K562 (cell line): ENCODE results near the gene ALS2CL. TPM values are rescaled to one million over a fixed set of nuclear protein-coding genes. Genes with fewer than 3 reads are reported as not detected.

Experiments
- BCOR ChIP-seq: fragments of 450-650 bp; IDR thresholded peaks from 2 replicates; pipeline ENCODE4 v1.6.1; 2016
- EP400 ChIP-seq: fragments of 450-650 bp; IDR thresholded peaks from 2 replicates; pipeline ENCODE4 v1.6.1; 2017; ENCODE audit warnings: antibody characterized with exemption, mild to moderate bottlenecking, moderate library complexity
- FOXJ2 ChIP-seq: fragments of 200-800 bp; sonication (Bioruptor generic); IDR thresholded peaks from 2 replicates; pipeline ENCODE4 v1.6.1; 2016; ENCODE audit warnings: missing genetic modification characterization, missing compliant biosample characterization
- FOXJ3 ChIP-seq: sonication (generic); formaldehyde crosslinking; IDR thresholded peaks from 2 replicates; pipeline ENCODE4 v1.4.0; 2020; ENCODE audit warnings: mild to moderate bottlenecking, missing genetic modification reagents
- GTF3C2 ChIP-seq: IDR thresholded peaks from 3 replicates; pipeline ENCODE4 v1.6.1; 2011; ENCODE audit warnings: borderline replicate concordance, mild to moderate bottlenecking, moderate library complexity; ENCODE audit not compliant: insufficient read length; ENCODE audit errors: extremely low read depth
- LEF1 ChIP-seq: fragments of 450-650 bp; IDR thresholded peaks from 2 replicates; pipeline ENCODE4 v1.6.1; 2016; ENCODE audit warnings: mild to moderate bottlenecking
- MAZ ChIP-seq, 2 experiments: fragments of 450-650 bp in 1 of 2; sonication (generic) in 1 of 2; formaldehyde crosslinking; IDR thresholded peaks in 1 of 2; conservative IDR thresholded peaks in 1 of 2; 2 replicates each; pipeline versions ENCODE4 v1.4.0 to v1.5.0; 2020; ENCODE audit warnings: mild to moderate bottlenecking in 1 of 2, missing genetic modification reagents in 1 of 2
- MLX ChIP-seq, 2 experiments: fragments of 450-650 bp in 1 of 2; sonication (generic) in 1 of 2; formaldehyde crosslinking; conservative IDR thresholded peaks; 2 replicates each; pipeline versions ENCODE4 v1.4.0 to v1.8.1; 2020 to 2022; ENCODE audit warnings: mild to moderate bottlenecking in 1 of 2, missing genetic modification reagents in 1 of 2
- NELFE ChIP-seq: IDR thresholded peaks from 2 replicates; pipeline ENCODE4 v1.6.1; 2011; ENCODE audit warnings: mild to moderate bottlenecking; ENCODE audit not compliant: insufficient read depth, insufficient read length
- NUFIP1 ChIP-seq: fragments of 450-650 bp; IDR thresholded peaks from 2 replicates; pipeline ENCODE4 v1.6.1; 2018; ENCODE audit not compliant: partially characterized antibody
- PML ChIP-seq: IDR thresholded peaks from 2 replicates; pipeline ENCODE4 v1.6.1; 2012; ENCODE audit warnings: low read length, inconsistent platforms
- SLC30A9 ChIP-seq: fragments of 250-450 bp; sonication (Bioruptor Pico); IDR thresholded peaks from 2 replicates; pipeline ENCODE4 v1.8.0; 2022; ENCODE audit warnings: mild to moderate bottlenecking, moderate library complexity
- TAL1 ChIP-seq: fragments of 450-650 bp; IDR thresholded peaks from 2 replicates; pipeline ENCODE4 v1.6.1; 2016; ENCODE audit warnings: mild to moderate bottlenecking
- U2AF2 ChIP-seq: fragments of 200-400 bp; formaldehyde crosslinking; optimal IDR thresholded peaks from 2 replicates; pipeline ENCODE3; 2017; ENCODE audit warnings: low read depth, mild to moderate bottlenecking, low read length
- ZBTB1 ChIP-seq: sonication (generic); formaldehyde crosslinking; IDR thresholded peaks from 2 replicates; pipeline ENCODE4 v1.8.1; 2023; ENCODE audit warnings: missing genetic modification reagents, low read depth, mild to moderate bottlenecking, borderline replicate concordance
- ZKSCAN1 ChIP-seq: fragments of 150-350 bp; IDR thresholded peaks from 2 replicates; pipeline ENCODE4 v1.6.1; 2016; ENCODE audit warnings: low read depth, low read length
- ZNF143 ChIP-seq: sonication (generic); formaldehyde crosslinking; IDR thresholded peaks from 2 replicates; pipeline ENCODE4 v1.9.0; 2022; ENCODE audit warnings: mild to moderate bottlenecking, missing genetic modification reagents
- ZNF347 ChIP-seq: fragments of 450-650 bp; formaldehyde crosslinking; IDR thresholded peaks from 2 replicates; pipeline ENCODE4 v1.4.0; 2020; ENCODE audit warnings: low read depth, mild to moderate bottlenecking, moderate library complexity
- ZNF408 ChIP-seq: fragments of 250-450 bp; sonication (Bioruptor Pico); IDR thresholded peaks from 2 replicates; pipeline ENCODE4 v1.4.0; 2020; ENCODE audit warnings: low read depth, mild to moderate bottlenecking, moderate library complexity
- ZNF449 ChIP-seq: fragments of 250-450 bp; sonication (Bioruptor Pico); IDR thresholded peaks from 2 replicates; pipeline ENCODE4 v1.8.0; 2022; ENCODE audit warnings: moderate library complexity, mild to moderate bottlenecking, inconsistent platforms
- polyA plus RNA-seq, 8 experiments: library from polyadenylated mRNA; depleted of rRNA in 4 of 8; stranded (reverse) in 5 of 8; unstranded in 3 of 8; fragments of >200 nt; fragmentation: Nextera tagmentation in 2 of 8; fragmentation: Illumina TruSeq in 1 of 8; extraction: Ambion mirVana in 2 of 8; extraction: Trizol in 1 of 8; gene quantifications; 2 replicates each; pipeline versions ENCODE4 v1.2.1 to v1.2.3, GENCODE V29; 2011 to 2014; ENCODE audit warnings: inconsistent platforms in 1 of 8, missing spikeins in 1 of 8
- total RNA-seq, 7 experiments: library from RNA; depleted of rRNA in 6 of 7; stranded (reverse); fragments of >200 nt in 6 of 7; fragmentation: Illumina TruSeq in 2 of 7; extraction: Trizol in 2 of 7; gene quantifications; 2 replicates each; pipeline versions ENCODE4 v1.2.1 to v1.2.3, GENCODE V29; 2011 to 2021; ENCODE audit warnings: low replicate concordance in 1 of 7
- TF ChIP-seq, protein P1 (sequence below): IDR thresholded peaks from 2 replicates; pipeline ENCODE4 v1.6.1; 2012; ENCODE audit warnings: low read depth, low read length, improper control_type of control experiment, borderline replicate concordance

The ALS2CL gene
- total and polyA plus RNA-seq, 9 of the 15 experiments (the other 6 are each of a cell fraction or from before 2014, with no cell fraction given), result 0.03 to 0.13 (median 0.05) TPM; not detected in 3

GRCh38 chr3:46629551-46630517 lies 63.6 kb downstream of the ALS2CL start (continued):
- no peak for TF ChIP-seq GTF3C2
- TF ChIP-seq NELFE, result no peak
- no peak for TF ChIP-seq ZBTB1 (CRISPR knock-in tag)
- TF ChIP-seq ZKSCAN1, result 0 out of 2 replicates have a peak, but pooled peaks have one; percentile 34
- TF ChIP-seq BCOR, result no peak
- TF ChIP-seq NUFIP1, result no peak
- no peak for TF ChIP-seq LEF1
- TF ChIP-seq TAL1, result no peak
- TF ChIP-seq FOXJ3, result no peak
- peak; percentile 45; the same call in 1 of the 2 replicates for TF ChIP-seq EP400
- no peak for TF ChIP-seq ZNF408 (CRISPR knock-in tag)
- TF ChIP-seq PML, result no peak
- TF ChIP-seq, protein P1, sequence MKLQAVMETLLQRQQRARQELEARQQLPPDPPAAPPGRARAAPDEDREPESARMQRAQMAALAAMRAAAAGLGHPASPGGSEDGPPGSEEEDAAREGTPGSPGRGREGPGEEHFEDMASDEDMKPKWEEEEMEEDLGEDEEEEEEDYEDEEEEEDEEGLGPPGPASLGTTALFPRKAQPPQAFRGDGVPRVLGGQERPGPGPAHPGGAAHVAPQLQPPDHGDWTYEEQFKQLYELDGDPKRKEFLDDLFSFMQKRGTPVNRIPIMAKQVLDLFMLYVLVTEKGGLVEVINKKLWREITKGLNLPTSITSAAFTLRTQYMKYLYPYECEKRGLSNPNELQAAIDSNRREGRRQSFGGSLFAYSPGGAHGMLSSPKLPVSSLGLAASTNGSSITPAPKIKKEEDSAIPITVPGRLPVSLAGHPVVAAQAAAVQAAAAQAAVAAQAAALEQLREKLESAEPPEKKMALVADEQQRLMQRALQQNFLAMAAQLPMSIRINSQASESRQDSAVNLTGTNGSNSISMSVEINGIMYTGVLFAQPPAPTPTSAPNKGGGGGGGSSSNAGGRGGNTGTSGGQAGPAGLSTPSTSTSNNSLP, result no peak
- TF ChIP-seq ZNF143, result no peak
- no peak for TF ChIP-seq FOXJ2
- TF ChIP-seq ZNF347 (CRISPR knock-in tag), result no peak
- no peak for TF ChIP-seq U2AF2
- no peak for TF ChIP-seq ZNF449
- TF ChIP-seq MAZ (CRISPR knock-in tag; conservative IDR thresholded peaks at IDR 0.05 in 1 of 2, IDR thresholded peaks at IDR 0.05 in 1 of 2), result peak; percentile 72 to 74
- TF ChIP-seq SLC30A9 (CRISPR knock-in tag), result no peak
- TF ChIP-seq MLX (CRISPR knock-in tag; conservative IDR thresholded peaks at IDR 0.05), result peak in 1 of 2 experiments; percentile 68; a peak in 1 of 4 replicates
